AML-193 (cell line): ENCODE measurements around the gene EXOSC2.

Source experiments
- DNase-seq, 2 experiments: peaks; one replicate each; lab custom pipeline; 2025; lab: John Stamatoyannopoulos, UW

The EXOSC2 gene, protein sequence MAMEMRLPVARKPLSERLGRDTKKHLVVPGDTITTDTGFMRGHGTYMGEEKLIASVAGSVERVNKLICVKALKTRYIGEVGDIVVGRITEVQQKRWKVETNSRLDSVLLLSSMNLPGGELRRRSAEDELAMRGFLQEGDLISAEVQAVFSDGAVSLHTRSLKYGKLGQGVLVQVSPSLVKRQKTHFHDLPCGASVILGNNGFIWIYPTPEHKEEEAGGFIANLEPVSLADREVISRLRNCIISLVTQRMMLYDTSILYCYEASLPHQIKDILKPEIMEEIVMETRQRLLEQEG

GRCh38 chr9:130693426-130694191, at the start of gene EXOSC2:
Gene EXOSC2, plus strand, starts transcription at chr9:130693780. Its CDS starts 12 bp downstream, at chr9:130693792.
- DNase-seq: peak; percentile 93

DNA sequence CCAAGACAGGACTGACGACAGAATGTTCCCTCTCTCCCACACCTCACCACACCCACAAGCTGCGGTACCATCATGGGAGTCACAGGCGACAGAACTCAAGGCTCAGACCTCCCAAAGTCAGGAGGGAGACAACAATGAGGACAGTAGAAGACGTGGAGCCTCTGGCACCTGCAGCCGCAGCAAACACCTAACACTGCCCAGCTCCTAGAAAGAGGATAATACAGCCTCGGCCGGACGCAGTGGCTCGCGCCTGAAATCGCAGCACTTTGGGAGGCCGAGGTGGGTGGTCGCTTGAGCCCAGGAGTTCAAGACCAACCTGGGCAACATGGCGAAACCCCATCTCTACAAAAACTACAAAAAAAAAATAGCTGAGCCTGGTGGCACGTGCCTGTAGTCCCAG, 42.4 kb upstream of the EXOSC2 start:
- no peak for DNase-seq

DNA sequence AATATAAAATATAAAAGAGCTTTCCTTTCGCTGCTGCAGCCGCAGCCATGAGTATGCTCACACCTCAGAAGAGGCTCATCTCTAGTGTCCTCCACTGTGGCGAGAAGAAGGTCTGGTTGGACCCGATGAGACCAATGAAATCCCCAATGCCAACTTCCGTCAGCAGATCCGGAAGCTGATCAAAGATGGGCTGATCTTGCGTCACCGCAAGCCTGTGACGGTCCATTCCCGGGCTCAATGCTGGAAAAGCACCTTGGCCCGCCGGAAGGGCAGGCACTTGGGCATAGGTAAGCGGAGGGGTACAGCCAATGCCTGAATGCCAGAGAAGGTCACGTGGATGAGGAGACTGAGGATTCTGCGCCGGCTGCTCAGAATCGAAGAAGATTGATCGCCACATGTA, 41.8 kb upstream of the EXOSC2 start:
- DNase-seq: no peak

GRCh38 chr9:130654879-130655278, 38.7 kb upstream of the EXOSC2 start:
- DNase-seq: no peak

GRCh38 chr9:130658893-130659698, 34.5 kb upstream of the EXOSC2 start:
- DNase-seq: no peak

GRCh38 chr9:130659699-130660248, 33.8 kb upstream of the EXOSC2 start:
- no peak for DNase-seq

- no peak for DNase-seq
Observed at GRCh38 chr9:130660326-130660682, 33.3 kb upstream of the EXOSC2 start.

GRCh38 chr9:130660683-130661450, 32.7 kb upstream of the EXOSC2 start:
- no peak for DNase-seq

- DNase-seq: no peak
Observed at GRCh38 chr9:130661451-130662098, 32.0 kb upstream of the EXOSC2 start.

DNA sequence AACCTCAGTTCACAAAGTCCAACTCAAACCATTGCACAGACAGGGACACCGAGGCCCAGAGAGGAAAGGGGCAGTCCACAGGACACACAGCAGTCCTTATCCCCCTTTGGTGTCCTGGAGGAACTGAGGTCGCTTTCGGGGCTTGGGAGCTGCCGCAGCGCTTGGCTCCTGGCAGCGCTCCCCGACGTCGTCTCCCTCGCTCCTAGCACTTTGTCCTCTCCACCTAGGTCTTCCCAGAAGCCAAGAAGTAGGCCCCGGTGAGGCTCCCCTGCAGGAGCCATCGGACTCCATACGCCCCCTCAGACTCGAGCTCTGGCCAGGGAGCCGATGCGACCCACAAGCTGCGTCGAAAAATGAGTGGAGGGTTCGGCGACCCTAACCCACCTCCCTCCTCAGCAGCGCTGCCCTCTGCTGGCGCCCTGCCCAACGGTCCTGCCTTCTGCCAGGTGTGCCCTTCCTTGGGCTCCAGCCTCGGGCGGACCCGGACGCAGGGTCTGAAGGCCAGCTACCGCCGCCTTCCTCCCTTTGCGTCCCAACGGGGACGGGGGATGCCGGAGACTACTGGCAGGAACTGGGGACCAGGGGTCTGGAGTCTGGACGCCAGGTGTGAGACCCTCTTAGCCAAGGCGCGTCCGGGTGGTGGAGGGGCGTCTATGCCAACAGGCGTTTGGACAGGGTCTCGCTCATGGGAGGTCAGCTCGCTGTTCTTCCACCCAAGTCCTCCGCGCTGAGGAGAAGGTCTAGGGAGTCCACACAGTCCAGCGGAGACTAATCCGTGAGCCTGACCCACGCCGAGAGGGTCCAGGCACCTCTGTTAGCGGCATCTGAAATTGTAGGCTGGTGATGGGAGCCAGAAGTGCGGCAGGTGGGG, 31.2 kb upstream of the EXOSC2 start:
- no peak for DNase-seq

GRCh38 chr9:130662970-130663257, 30.7 kb upstream of the EXOSC2 start:
- no peak for DNase-seq

- DNase-seq: no peak
Observed at GRCh38 chr9:130663258-130663976, 30.2 kb upstream of the EXOSC2 start.

- DNase-seq: no peak
Observed at GRCh38 chr9:130663977-130664250, 29.7 kb upstream of the EXOSC2 start.

- DNase-seq: no peak
Observed at GRCh38 chr9:130664251-130665028, 29.1 kb upstream of the EXOSC2 start, which contains the start of gene PRDM12. Gene PRDM12, plus strand, starts transcription at chr9:130664594. Its CDS starts 60 bp downstream, at chr9:130664654.

DNA sequence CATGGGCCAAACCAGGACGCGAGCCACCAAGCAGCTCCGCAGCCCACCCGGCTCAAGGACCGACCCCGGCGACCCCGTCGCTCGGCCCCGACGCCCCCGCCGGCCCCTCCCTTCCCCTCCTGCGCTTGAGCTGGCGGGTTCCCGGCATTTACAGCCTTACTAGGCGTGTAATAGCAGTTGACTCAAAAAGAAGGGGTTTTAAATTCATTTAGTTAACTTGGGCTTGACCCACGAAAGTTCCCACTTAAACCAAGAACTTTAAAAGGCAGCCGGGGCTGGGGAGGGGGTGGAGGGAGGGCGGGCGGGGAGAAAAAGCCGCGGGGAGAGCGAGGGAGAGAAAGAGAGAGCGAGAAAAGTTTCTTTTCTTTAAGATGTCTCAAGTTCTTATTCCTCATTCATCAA, 28.6 kb upstream of the EXOSC2 start:
- no peak for DNase-seq

DNA sequence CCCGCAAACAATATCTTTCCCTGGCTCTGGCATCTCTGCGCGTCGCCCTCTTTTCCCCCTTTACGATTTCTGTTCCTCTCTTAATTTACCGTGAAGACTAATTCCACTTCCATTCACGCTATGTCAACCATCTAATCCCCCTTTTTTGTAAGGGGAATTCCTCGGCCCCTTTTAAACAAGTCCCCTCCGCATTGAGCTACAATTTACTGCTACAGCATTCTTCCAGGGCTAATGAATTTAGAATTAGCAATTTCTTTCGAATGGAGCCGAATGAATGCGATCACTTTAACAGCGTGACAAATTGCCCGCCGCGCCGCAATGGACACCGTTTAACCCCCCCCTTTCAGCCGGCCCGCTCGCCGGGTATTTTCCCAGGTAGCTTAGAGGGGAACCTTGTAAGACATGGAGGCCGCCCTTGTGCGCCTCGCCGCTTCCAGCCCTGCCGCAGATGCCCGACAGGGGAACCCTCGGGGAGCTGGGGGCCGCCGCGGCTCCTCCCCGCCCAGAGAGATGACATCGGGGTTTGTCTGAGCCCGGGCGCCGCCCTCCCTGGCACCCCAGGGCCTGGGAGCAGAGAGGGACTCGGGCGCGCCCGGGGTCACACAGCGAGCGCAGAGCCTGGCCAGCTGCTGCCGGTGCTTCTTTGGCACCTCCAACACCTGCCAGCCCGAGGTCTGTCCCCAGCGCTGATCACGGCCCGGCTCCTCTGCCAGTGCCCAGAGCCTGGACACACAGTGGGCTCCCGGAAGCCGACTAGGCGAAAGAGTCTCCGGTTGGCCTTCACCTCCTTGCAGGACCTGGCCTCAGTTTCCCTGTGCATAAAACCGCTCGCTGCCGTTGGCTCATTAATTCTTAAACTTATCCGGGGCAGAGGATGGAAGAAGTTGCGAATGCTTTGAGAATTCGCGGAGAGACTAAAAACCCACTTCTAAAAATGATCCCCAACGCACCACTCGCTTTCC, 27.9 kb upstream of the EXOSC2 start:
- no peak for DNase-seq

DNA sequence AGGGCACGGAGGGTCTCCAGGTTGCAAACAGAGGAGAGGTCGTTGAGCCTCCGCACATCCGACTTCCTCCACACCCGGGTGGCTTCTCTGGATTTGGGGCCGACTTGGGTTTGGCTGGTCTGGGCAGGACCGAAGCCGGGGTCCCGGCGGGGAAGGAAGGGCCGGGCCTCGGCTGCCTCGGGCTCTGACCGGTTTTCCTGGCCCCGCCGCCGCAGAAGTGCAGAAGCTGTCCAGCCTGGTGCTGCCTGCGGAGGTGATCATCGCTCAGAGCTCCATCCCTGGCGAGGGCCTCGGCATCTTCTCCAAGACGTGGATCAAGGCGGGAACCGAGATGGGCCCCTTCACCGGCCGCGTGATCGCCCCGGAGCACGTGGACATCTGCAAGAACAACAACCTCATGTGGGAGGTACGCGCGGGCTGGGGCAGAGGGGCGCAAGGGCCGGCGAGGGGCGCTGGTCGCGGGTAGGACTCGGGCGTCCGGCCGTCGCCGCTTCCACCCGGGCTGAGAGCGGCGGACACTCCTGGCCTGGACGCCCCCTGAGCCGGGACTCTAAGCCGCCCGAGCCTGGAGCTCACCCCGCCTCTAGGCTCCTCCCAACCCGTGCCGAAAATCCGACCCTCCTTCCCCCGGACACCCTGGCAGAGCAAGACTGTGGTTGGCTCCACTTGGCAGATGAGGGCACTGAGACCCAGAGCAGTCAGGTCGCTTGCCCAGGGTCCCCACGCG, 27.0 kb upstream of the EXOSC2 start:
- no peak for DNase-seq
